GM18505 (cell line): ENCODE results near the gene ADAMTS13.
A peak's percentile ranks its signal among the peaks of the same experiment; 100 is the strongest.

Experiments used
- ATAC-seq: cut with Tn5 transposase; IDR thresholded peaks from one replicate; pipeline ENCODE4 v1.9.1; 2021; ENCODE audit not compliant: unreplicated experiment
- POLR2A ChIP-seq: IDR thresholded peaks from 4 replicates; pipeline ENCODE4 v1.6.1; 2011; ENCODE audit warnings: borderline replicate concordance; ENCODE audit not compliant: insufficient read depth, insufficient read length; ENCODE audit errors: extremely low read depth

ADAMTS13 gene

DNA sequence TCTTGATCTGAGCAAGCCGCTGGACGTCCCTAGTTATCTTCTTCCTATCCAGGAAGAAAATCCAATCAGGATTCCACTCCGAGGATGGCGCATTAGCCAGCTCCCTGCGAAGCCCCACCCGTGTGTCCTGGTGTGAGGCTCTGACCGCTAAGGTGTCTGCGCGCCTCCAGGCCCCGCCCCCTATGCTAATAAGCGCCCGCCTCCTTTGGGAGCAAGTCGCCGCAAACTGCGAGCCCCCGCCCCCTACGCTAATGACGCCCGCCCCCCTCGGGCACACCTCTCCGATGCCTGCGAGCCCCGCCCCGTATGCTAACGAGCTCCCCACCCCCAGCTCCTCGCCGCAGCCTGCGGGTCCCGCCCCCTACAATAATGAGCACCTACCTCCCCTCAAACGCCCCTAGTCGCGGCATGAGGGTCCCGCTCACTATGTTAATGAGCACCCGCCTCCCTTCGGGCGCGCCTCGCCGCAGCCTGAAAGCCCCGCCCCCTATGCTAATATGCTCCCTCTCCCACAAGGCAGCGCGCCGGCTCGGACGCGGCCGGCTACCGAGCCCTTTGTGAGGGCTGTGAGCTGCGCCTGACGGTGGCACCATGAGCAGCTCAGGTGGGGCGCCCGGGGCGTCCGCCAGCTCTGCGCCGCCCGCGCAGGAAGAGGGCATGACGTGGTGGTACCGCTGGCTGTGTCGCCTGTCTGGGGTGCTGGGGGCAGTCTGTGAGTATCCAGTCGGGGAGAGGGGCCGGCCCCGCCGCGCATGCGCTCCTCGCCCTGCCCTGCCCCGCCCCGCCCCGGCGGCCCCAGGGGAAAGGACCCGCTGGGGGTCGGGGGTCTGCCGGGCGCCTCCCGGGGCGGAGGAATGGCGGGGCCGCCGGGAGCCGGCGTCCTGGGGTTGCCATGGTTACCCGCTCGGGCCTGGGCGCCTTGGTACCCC lies 37.6 kb downstream of the ADAMTS13 start, which contains the start of gene CACFD1:
CACFD1 (plus strand) TSS at position 503 of the 929 bp plus-strand sequence; CDS start at position 592, 89 bp downstream.
- peak; percentile 55 for TF ChIP-seq POLR2A

DNA sequence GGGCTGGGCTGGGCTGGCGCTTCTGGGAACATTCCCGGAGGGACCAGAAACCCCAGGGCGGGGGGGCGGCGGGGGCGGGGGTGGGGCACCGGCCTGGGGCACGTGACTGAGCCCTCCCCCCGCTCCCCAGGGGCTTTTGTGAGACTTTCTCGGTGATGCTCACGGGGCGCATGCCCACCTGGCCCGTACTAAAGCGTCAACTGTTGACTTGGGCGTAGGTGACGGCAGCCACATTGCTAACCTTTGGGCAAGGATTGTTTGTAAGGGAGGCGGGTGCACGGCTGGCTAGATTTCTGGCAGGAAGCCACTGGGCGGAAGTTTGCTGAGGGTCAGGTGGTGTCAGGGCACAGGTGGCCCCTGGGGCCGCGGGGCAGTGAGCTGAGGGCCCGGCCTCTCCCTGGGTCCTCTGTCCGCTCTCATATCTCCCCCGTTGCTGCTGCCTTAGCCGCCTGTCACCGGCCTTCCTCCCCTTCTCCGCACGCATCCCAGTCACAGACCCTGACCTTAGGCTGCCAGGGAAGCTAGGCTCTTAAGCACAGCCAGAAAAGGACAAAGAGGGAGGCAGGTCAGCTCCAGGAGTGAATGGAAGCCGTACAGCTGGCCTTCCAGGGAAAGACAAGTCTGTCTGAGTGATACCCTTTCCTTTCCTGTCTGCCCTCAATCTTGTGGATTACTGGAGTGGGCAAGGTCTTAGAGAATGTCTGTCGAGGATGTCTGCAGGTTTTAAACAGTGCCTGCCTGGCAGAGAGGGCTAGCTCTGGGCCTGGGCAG lies 38.4 kb downstream of the ADAMTS13 start:
- no peak for TF ChIP-seq POLR2A

More for the DNA sequence above, 37.6 kb downstream of the ADAMTS13 start, which contains the start of gene CACFD1:
- peak; percentile 68 for ATAC-seq

DNA sequence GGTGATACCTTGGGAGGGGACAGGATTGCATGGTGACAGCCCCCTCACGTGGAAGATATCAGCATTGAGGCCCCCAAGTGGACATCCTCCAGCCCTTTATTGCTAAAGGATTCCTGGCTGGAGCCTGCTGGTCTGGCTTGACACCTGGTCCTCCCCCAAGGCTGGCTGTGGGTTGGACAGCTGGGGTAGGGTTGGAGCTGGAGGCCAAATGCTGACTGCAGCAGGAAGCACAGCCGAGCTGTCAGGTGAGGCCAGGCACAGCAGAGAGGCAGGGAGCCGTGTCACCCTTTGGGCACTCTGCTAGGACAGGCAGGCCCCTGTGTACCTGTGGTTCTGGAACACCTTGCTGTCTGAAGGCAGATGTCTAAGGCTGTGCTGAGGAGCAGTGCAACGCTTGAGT lies 39.8 kb downstream of the ADAMTS13 start:
- no peak for ATAC-seq
- TF ChIP-seq POLR2A, result no peak

More for the DNA sequence above, 38.4 kb downstream of the ADAMTS13 start:
- ATAC-seq, result peak; percentile 26

DNA sequence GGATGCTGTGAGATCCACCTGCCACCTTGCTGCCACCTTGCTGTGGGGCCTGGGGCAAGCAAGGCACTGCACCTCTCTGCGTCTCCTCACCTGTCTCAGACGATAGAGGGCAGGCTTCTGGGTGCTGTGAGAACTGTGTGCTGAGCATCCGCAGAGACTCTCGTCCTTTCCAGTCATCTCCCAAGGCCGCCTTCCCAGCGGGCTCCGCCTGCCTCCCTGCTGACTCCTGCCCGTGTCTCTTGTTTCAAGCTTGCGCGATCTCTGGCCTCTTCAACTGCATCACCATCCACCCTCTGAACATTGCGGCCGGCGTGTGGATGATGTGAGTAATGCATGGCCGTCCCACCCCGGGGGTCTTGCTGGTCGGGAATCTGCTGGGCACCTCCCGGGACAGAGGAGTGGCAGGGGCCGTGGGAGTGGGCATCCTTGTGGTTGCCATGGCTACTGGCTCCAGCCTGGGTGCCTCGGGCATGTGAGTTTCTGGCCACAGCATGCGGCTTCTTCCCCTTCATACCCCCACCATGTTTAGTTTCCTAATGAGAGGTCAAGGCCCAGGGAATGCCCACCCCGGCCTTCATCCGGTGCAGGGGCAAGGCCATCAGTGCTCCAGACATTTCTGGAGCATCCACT lies 41.2 kb downstream of the ADAMTS13 start:
- ATAC-seq, result no peak
- no peak for TF ChIP-seq POLR2A

DNA sequence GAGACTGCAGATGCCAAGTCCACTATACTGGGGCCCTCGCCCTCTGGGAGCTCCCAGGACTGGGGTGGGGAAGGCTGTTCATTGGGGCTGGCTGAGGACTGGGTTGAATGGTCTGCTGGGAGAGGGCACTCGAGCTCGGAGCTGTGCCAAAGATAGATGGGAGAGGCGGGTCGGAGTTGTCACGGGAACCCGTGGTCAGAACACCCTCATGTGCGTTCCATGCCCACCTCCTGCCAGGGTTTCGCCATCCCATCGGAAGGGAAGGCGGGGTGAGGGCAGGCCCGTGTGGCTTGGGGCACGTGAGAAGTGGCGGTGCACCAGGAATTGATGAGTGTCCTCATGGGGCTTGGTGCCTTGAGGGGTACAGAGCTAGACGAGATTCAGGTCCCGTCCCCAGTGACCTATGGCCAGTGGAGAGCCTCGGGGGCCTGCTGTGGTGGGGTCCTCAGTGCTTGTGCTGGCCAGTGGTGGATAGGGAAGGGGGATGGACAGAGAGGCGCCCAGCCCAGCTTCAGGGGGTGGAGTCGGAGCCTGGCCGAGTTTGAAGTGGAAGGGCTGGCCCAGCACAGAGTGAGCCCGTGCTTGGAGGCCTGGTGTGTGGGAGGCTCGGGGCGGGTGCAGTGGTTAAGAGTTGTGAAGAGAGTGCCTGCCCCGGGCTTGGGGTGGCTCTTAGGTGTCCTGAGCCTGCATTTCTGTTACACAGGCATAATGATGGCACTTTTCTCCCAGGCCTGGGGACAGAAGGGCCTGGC lies 41.9 kb downstream of the ADAMTS13 start:
- no peak for ATAC-seq

DNA sequence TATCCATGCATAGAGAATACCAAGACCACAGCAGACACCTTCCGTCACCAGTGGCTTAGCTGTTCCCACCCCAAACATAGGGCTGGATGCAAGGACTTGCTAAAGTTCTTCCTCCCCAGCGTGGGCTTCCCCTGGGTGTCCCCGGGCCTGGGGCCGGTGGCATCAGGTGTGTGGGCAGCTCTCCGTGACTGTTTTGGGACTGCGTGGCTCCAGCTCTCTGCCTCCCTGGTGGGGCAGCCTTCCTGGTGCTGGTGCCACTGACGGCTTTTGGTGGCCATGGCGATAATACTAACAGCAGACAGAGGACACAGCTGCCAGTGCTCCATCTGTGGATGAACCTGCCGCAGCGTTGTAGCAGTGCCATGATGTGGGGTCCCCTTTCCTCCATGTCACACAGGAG lies 42.5 kb downstream of the ADAMTS13 start:
- ATAC-seq, result no peak
- no peak for TF ChIP-seq POLR2A

More for the DNA sequence above, 41.9 kb downstream of the ADAMTS13 start:
- no peak for TF ChIP-seq POLR2A

DNA sequence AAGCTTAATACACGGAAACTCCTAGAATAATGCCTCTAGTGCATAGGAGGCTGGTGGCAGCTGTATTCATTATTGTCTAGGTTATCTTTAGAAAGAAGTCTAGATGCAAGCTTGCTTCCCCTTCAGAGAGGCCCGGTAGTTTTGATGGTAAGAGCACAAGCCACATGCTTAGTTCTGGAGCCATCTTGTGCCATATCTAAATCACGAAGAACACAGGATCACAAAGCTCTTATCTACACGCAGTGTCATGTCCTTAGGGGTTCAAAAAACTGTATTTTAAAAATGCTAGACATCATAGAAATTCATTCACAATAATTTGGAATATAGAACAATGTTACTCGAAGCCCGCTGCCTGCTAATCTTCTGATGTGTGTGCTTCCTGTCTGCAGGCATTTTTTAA lies 43.8 kb downstream of the ADAMTS13 start:
- ATAC-seq, result no peak
- TF ChIP-seq POLR2A, result no peak

DNA sequence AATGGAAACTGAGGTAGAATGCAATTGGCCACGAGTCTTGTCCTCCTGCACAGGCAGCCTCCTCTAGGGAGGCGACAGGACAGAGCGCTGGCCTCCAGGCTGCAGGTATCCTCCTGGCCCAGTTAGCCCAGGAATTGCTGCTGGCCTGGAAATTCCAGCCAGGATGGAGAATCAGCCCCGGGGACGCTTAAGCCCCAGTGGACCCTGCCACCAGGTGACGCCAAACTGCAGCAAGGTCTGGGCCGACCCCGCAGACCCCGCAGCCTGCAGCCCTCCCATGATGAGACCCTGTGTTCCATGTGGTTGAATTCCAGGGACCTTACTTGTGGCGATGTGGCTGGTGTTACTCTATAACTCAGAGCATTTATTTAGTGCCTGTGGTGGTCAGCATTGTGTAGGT lies 44.9 kb downstream of the ADAMTS13 start:
- no peak for TF ChIP-seq POLR2A
- no peak for ATAC-seq

DNA sequence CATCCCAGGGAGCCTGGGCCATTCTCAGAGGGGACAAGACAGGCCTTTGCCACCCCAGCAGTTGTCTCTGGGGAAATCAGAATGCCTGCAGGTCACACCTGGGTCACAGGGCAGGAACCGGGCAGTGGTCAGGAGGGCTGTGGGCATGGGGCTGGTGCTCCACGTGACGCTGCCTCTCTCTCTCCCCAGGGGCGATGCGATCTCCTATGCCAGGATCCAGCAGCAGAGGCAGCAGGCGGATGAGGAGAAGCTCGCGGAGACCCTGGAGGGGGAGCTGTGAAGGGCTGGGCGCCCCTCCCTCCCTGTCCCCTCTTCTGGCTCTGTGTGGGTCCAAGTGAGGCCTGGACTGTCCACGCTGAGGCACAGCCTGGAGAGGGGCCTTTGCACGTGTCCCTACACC lies 46.2 kb downstream of the ADAMTS13 start:
- TF ChIP-seq POLR2A, result no peak
- ATAC-seq, result no peak

DNA sequence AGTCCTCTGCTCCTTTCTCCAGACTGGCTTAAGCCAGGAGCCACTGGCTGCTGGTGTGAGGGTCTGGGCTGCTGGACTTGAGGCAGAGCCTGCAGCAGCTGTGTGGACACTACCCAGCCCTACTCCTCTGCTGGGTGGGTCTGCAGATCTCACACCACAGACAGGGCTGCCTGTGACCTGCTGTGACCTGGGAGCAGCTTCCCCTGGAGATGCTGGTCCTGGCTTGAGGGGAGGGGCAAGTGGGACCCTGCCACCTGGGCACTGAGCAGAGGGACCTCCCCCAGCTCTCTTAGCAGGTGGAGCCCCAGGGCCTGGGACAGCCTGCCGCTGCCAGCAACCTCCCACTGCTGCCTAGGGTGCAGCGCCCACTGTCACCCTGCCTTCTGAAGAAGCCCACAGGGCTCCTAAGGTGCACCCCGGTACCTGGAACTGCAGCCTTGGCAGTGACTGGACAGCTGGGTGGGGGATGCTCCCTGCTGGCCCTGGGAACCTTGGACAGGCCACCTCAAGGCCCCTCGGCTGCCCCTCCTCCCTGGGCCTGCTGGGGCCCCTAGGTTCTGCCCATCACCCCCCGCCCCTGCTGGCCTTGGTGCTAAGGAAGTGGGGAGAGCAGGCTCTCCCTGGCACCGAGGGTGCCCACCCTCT lies 46.7 kb downstream of the ADAMTS13 start:
- peak; percentile 12 for TF ChIP-seq POLR2A
- no peak for ATAC-seq

DNA sequence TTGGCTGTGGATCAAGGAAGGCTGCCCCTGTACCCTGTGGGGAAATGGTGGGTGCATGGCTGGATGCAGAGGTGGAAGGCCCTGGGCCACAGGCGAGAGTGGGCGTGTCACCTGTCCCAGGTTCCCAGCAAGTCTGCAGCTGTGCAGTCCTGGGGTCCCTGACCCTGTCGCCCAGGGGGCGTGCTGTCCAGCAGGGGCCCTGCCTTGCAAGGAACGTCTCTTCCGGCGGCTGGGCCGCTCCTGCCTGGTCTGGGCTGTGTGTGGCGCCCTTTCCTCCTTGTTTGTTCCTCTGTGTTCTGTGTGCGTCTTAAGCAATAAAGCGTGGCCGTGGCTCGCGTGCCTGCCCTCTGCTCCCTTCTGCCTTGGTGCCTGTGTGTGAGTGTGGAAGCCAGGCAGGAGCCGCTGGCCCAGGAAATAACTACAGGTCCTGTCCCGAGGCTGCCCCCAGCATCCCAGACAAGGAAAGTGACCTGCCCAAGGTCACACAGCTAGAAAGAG lies 48.3 kb downstream of the ADAMTS13 start:
- peak; percentile 42 for TF ChIP-seq POLR2A
- ATAC-seq, result no peak

DNA sequence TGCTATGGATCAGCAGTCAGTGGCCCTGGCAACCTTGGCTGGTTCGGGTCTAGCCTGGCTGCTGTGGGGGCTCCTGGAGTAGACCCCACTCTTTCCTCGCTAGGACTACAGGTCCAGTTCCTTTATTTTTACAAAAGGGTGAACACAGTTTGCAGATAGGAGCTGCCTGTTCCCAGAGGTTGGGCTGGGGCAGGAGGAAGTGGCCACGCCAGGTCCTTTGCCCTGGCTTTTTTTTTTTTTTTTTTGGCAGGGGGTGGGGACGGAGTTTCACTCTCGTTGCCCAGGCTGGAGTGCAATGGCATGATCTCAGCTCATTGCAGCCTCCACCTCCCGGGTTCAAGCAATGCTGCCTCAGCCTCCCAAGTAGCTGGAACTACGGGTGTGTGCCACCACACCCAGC lies 48.8 kb downstream of the ADAMTS13 start:
- TF ChIP-seq POLR2A, result no peak
- no peak for ATAC-seq
